Activated effector memory CD4-positive, alpha-beta T cell treated with Interleukin-2 at 50 U/mL for 16 hours (primary cell): Measurements from ENCODE around the gene FAM120AOS.
"Not testable (repeated sequence)": the region's sequence is repeated elsewhere in the genome, so short reads cannot be mapped to it uniquely, and the experiment has no call there.

ENCODE experiments used
- DNase-seq: peaks from one replicate; pipeline ENCODE4 v3.0.0-alpha.2; 2020

FAM120AOS gene

GRCh38 chr9:93466416-93467061 lies 13.2 kb upstream of the FAM120AOS start:
- no peak for DNase-seq

- no peak for DNase-seq
Observed at GRCh38 chr9:93465855-93466254, 12.5 kb upstream of the FAM120AOS start.

- no peak for DNase-seq
Observed at GRCh38 chr9:93464876-93465275, 11.5 kb upstream of the FAM120AOS start.

- DNase-seq, result no peak
Observed at GRCh38 chr9:93464395-93464794, 11.0 kb upstream of the FAM120AOS start.

- no peak for DNase-seq
Observed at GRCh38 chr9:93463638-93464248, 10.4 kb upstream of the FAM120AOS start.

GRCh38 chr9:93461821-93462220 lies 8.4 kb upstream of the FAM120AOS start:
- no peak for DNase-seq

- DNase-seq, result no peak
Observed at GRCh38 chr9:93461414-93461743, 8.0 kb upstream of the FAM120AOS start.

GRCh38 chr9:93460689-93461413 lies 7.5 kb upstream of the FAM120AOS start:
- DNase-seq, result no peak

GRCh38 chr9:93459432-93459847 lies 6.1 kb upstream of the FAM120AOS start:
- no peak for DNase-seq

GRCh38 chr9:93458712-93459111 lies 5.3 kb upstream of the FAM120AOS start:
- no peak for DNase-seq

- no peak for DNase-seq
Observed at GRCh38 chr9:93457006-93457405, 3.6 kb upstream of the FAM120AOS start.

GRCh38 chr9:93456504-93456903 lies 3.1 kb upstream of the FAM120AOS start:
- no peak for DNase-seq

GRCh38 chr9:93456022-93456421 lies 2.6 kb upstream of the FAM120AOS start:
- DNase-seq, result no peak

- peak; percentile 12 for DNase-seq
Observed at GRCh38 chr9:93452710-93453046, 703 bp downstream of the FAM120AOS start.

- DNase-seq, result peak; percentile 42
Observed at GRCh38 chr9:93451849-93452709, 1.3 kb downstream of the FAM120AOS start.

- DNase-seq, result peak; percentile 70
Observed at GRCh38 chr9:93450945-93451815, 2.2 kb downstream of the FAM120AOS start, which contains the start of gene FAM120A. TSS of gene FAM120A (plus strand) at chr9:93451685. CDS start at chr9:93451916, 231 bp downstream.

- no peak for DNase-seq
Observed at GRCh38 chr9:93447655-93448054, 5.7 kb downstream of the FAM120AOS start.

GRCh38 chr9:93446073-93446472 lies 7.3 kb downstream of the FAM120AOS start:
- no peak for DNase-seq

GRCh38 chr9:93440896-93441580 lies 12.3 kb downstream of the FAM120AOS start:
- DNase-seq, result no peak

- DNase-seq, result not testable (repeated sequence)
Observed at GRCh38 chr9:93439301-93439700, 14.1 kb downstream of the FAM120AOS start.

GRCh38 chr9:93437996-93438395 lies 15.4 kb downstream of the FAM120AOS start:
- no peak for DNase-seq
